Globus pallidus (tissue), 1 donor: ENCODE data around the gene PRXL2B.
"Not testable (repeated sequence)": the region's sequence is repeated elsewhere in the genome, so short reads cannot be mapped to it uniquely, and the experiment has no call there.

Experiments
- DNase-seq: peaks from one replicate; pipeline ENCODE4 v3.0.0-alpha.2; 2015; ENCODE audit warnings: low spot score

The PRXL2B gene

GRCh38 chr1:2586154-2587070 is at the start of gene PRXL2B:
TSS of gene PRXL2B (plus strand) at chr1:2586777. CDS start at chr1:2586886, 109 bp downstream.
- peak; percentile 99 for DNase-seq

- DNase-seq = no peak
These were observed 48.8 kb upstream of the PRXL2B start for GRCh38 chr1:2537784-2538115.

GRCh38 chr1:2538376-2538775 is 48.2 kb upstream of the PRXL2B start:
- DNase-seq = no peak

- no peak for DNase-seq
These were observed 47.7 kb upstream of the PRXL2B start for GRCh38 chr1:2538872-2539271.

GRCh38 chr1:2539312-2539907 is 47.2 kb upstream of the PRXL2B start:
- no peak for DNase-seq

- DNase-seq = no peak
These were observed 45.6 kb upstream of the PRXL2B start for GRCh38 chr1:2540816-2541492.

- no peak for DNase-seq
These were observed 44.8 kb upstream of the PRXL2B start for GRCh38 chr1:2541619-2542245.

- DNase-seq = no peak
These were observed 44.2 kb upstream of the PRXL2B start for GRCh38 chr1:2542246-2542915.

GRCh38 chr1:2543543-2544092 is 43.0 kb upstream of the PRXL2B start:
- no peak for DNase-seq

- no peak for DNase-seq
These were observed 42.3 kb upstream of the PRXL2B start for GRCh38 chr1:2544093-2544874.

GRCh38 chr1:2544875-2545640 is 41.5 kb upstream of the PRXL2B start:
- DNase-seq = no peak

- peak; percentile 71 for DNase-seq
These were observed 40.6 kb upstream of the PRXL2B start for GRCh38 chr1:2545754-2546514.

- no peak for DNase-seq
These were observed 39.9 kb upstream of the PRXL2B start for GRCh38 chr1:2546515-2547209.

- no peak for DNase-seq
These were observed 39.1 kb upstream of the PRXL2B start for GRCh38 chr1:2547210-2548067.

- peak; percentile 79 for DNase-seq
These were observed 38.4 kb upstream of the PRXL2B start for GRCh38 chr1:2548068-2548589.

- not testable (repeated sequence) for DNase-seq
These were observed 37.1 kb upstream of the PRXL2B start for GRCh38 chr1:2549367-2550029.
